ENCODE results near the gene PRKAG1.

PRKAG1 gene

DNA sequence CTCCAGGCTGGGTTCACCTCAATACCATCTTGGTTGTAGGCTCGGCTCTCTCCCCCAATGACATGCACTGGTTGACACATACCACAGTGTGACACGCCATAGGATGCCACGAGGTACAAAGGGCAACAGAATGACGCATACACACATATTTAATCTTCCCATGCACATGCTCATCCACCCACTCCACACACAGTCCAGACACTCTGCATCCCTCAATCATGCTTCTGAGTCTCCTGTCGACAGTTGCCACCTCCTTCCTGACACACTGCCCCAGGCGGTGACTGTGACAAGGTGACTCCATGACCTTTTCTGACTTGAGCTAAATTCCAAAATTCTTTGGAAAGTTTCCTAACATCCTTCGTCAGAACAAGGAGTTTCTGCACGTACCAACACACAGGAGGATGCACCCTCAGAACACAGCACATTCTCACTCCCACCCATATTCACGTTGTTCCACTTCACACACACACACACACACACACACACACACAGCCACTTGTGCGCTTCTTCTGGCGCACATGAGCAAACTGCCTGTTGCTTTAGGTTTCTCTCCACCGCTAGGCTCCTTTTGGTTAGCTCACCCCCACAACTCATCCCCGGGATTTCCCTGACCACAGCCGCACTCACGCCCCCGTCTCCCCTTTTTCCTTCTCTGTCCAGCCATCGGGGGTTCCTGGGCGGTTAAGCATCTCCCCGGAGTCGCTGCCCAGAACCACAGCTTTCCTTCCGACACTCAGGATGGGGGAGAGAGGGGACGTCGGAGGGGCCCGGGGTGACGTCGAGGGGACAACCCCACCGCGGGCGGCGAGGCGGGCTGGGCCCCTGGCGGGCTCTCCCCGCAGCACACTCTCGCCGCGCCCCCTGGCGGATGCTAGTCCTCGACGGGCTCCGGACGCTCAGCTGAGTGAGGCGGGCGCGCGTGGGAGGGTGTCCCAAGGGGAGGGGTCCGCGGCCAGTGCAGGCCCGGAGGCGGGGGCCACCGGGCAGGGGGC, 41.0 kb downstream of the PRKAG1 start:
- peak overlapping the region; percentile 12; the same call in 1 of the 2 replicates for H3K4me2 ChIP-seq
- peaks cover 41% of the 10 kb centered on the region for H3K27me3 ChIP-seq (ENCODE audit: insufficient read depth, low read depth)
- no peak overlapping the region; the same call in 1 of the 2 replicates for H3K9ac ChIP-seq
- H4K20me1 ChIP-seq (ENCODE audit: insufficient read depth) = no peaks in the 10 kb centered on the region
- no peak overlapping the region for H3K27ac ChIP-seq
- TF ChIP-seq, protein P1, sequence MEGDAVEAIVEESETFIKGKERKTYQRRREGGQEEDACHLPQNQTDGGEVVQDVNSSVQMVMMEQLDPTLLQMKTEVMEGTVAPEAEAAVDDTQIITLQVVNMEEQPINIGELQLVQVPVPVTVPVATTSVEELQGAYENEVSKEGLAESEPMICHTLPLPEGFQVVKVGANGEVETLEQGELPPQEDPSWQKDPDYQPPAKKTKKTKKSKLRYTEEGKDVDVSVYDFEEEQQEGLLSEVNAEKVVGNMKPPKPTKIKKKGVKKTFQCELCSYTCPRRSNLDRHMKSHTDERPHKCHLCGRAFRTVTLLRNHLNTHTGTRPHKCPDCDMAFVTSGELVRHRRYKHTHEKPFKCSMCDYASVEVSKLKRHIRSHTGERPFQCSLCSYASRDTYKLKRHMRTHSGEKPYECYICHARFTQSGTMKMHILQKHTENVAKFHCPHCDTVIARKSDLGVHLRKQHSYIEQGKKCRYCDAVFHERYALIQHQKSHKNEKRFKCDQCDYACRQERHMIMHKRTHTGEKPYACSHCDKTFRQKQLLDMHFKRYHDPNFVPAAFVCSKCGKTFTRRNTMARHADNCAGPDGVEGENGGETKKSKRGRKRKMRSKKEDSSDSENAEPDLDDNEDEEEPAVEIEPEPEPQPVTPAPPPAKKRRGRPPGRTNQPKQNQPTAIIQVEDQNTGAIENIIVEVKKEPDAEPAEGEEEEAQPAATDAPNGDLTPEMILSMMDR (conservative IDR thresholded peaks at IDR 0.05; ENCODE audit: low read depth, low read length) = peak; percentile 83
- H3K79me2 ChIP-seq (ENCODE audit: insufficient read depth, low read depth) = no peaks in the 10 kb centered on the region
- H3K4me3 ChIP-seq (IDR thresholded peaks at IDR 0.05; ENCODE audit: insufficient read depth, low read depth, low read length) = no peak overlapping the region
- peaks cover 27% of the 10 kb centered on the region for H3K4me1 ChIP-seq (ENCODE audit: low read depth, poor library complexity, severe bottlenecking)
- H2AFZ ChIP-seq (ENCODE audit: low read depth) = peak overlapping the region; percentile 43
- H3K36me3 ChIP-seq (ENCODE audit: insufficient read depth) = no peaks in the 10 kb centered on the region

DNA sequence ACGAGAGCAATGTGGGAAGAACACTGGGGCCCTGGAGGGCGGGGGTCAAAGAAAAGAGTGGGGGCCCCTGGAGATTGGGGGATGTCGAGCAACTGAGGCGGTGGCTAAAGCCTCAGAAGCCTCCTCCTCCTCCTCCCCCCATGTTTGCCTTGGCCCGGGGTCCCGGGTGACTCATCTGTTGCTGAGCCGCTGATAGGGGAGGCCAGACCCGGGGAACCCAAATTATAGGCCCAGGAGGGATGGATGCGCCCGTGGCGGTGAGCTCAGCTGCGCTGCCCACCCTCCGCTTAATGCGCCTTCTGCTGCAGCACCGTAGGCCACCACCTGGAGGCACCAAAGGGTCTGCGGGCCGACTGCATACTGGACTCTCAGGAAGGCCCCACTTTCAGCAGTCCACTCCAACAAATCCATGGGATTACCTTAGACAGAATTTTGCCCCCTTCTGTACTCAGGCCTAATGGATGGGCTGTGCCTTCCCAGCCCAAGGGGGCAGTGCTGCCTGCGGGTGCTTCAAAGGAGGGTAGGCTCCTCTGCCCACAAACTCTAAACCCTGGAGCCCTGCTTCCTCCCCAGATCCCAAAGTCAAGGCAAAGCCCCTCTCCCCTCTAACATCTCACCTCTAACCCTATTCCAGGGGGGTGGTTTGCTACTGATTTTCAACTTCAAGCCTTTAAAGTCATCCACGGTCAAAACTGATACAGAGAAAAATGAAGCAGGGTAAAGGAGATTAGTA, 44.5 kb downstream of the PRKAG1 start:
- H3K4me3 ChIP-seq (IDR thresholded peaks at IDR 0.05; ENCODE audit: insufficient read depth, low read depth, low read length) = no peak overlapping the region
- H3K4me2 ChIP-seq = no peak overlapping the region
- H4K20me1 ChIP-seq (ENCODE audit: insufficient read depth) = no peaks in the 10 kb centered on the region
- TF ChIP-seq, protein P1 (conservative IDR thresholded peaks at IDR 0.05; ENCODE audit: low read depth, low read length) = peak; percentile 44
- no peak overlapping the region for H3K27ac ChIP-seq
- H3K9ac ChIP-seq = no peak overlapping the region
- H3K36me3 ChIP-seq (ENCODE audit: insufficient read depth) = no peaks in the 10 kb centered on the region
- peaks cover 45% of the 10 kb centered on the region for H3K4me1 ChIP-seq (ENCODE audit: low read depth, poor library complexity, severe bottlenecking)
- peaks cover 14% of the 10 kb centered on the region for H3K27me3 ChIP-seq (ENCODE audit: insufficient read depth, low read depth)
- no peak overlapping the region for H2AFZ ChIP-seq (ENCODE audit: low read depth)
- no peaks in the 10 kb centered on the region for H3K79me2 ChIP-seq (ENCODE audit: insufficient read depth, low read depth)

DNA sequence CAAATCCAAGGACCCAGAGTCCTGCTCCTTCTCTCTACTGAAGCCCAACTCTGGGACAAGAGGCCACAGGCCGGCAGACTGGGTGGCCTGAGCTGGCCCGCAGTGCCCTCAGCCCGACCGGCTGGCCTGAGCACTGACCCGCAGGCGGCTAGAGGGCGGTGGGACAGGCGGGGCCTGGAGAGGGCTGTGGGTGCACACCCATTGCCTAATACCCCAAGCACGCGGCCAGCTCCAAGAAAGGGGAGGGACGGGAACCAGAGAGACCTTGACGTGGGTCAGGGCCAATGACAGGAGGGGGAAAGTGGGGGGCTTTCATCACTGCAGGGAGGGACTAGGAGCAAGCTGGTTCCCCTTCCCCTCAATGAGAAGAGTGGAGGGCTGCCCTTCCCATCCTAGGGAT, 45.0 kb downstream of the PRKAG1 start:
- TF ChIP-seq, protein P1 (conservative IDR thresholded peaks at IDR 0.05; ENCODE audit: low read depth, low read length) = no peak
- peaks cover 45% of the 10 kb centered on the region for H3K4me1 ChIP-seq (ENCODE audit: low read depth, poor library complexity, severe bottlenecking)
- no peak overlapping the region for H3K27ac ChIP-seq
- H3K4me2 ChIP-seq = no peak overlapping the region
- no peak overlapping the region for H3K4me3 ChIP-seq (IDR thresholded peaks at IDR 0.05; ENCODE audit: insufficient read depth, low read depth, low read length)
- no peak overlapping the region for H3K9ac ChIP-seq
- H2AFZ ChIP-seq (ENCODE audit: low read depth) = no peak overlapping the region
- no peaks in the 10 kb centered on the region for H3K36me3 ChIP-seq (ENCODE audit: insufficient read depth)
- no peaks in the 10 kb centered on the region for H4K20me1 ChIP-seq (ENCODE audit: insufficient read depth)
- no peaks in the 10 kb centered on the region for H3K79me2 ChIP-seq (ENCODE audit: insufficient read depth, low read depth)
- H3K27me3 ChIP-seq (ENCODE audit: insufficient read depth, low read depth) = peaks cover 9% of the 10 kb centered on the region

DNA sequence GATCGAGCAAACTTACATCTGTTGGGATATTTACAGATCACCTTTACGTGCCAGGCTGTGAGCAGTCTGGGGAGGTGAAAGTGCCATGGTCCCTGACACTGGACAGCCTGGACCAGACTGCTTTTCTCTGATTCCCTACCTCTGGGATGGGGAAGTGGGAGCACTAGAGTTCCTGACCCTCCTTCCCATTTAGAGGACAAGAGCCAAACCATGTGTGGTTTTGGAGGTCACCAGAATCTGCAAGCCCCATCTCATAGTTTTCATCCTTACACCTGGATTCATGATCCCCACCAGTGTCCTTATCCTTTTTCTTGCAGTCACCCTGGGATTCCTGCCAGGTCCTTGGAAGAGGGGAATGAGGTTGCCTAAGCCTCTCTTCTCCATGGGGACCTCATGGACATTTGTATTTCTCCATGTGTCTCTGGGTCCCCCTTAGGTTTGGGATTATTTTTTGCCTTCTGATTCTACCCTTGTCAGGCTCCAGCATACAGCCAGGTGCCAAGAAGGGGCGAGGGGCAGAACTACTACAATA, 45.6 kb downstream of the PRKAG1 start:
- no peak overlapping the region for H3K27ac ChIP-seq
- no peaks in the 10 kb centered on the region for H3K79me2 ChIP-seq (ENCODE audit: insufficient read depth, low read depth)
- TF ChIP-seq, protein P1 (conservative IDR thresholded peaks at IDR 0.05; ENCODE audit: low read depth, low read length) = no peak
- no peak overlapping the region for H3K9ac ChIP-seq
- no peaks in the 10 kb centered on the region for H4K20me1 ChIP-seq (ENCODE audit: insufficient read depth)
- H3K4me1 ChIP-seq (ENCODE audit: low read depth, poor library complexity, severe bottlenecking) = peaks cover 45% of the 10 kb centered on the region
- H3K27me3 ChIP-seq (ENCODE audit: insufficient read depth, low read depth) = peaks cover 3% of the 10 kb centered on the region; the same call in 1 of the 2 replicates
- no peak overlapping the region for H2AFZ ChIP-seq (ENCODE audit: low read depth)
- no peak overlapping the region for H3K4me3 ChIP-seq (IDR thresholded peaks at IDR 0.05; ENCODE audit: insufficient read depth, low read depth, low read length)
- H3K4me2 ChIP-seq = no peak overlapping the region
- no peaks in the 10 kb centered on the region for H3K36me3 ChIP-seq (ENCODE audit: insufficient read depth)

All from KMS-11 (cell line).